Sigmoid colon (tissue), 7 donors: Measurements from ENCODE around the gene ENTPD5. TPM values are rescaled to one million over a fixed set of nuclear protein-coding genes. Genes with fewer than 3 reads are reported as not detected.

Experiments
- DNase-seq: peaks from one replicate; pipeline ENCODE4 v3.0.0-alpha.2; 2019
- H3K27ac ChIP-seq, 4 donors: fragments of 200-600 bp; sonication (generic); one replicate each; pipeline ENCODE4 v1.5.1; 2016 to 2019; ENCODE audit warnings: mild to moderate bottlenecking in 1 of 4
- H3K27me3 ChIP-seq, 3 donors: fragments of 200-600 bp; sonication (generic); one replicate each; pipeline ENCODE4 v1.5.1; 2019; ENCODE audit warnings: mild to moderate bottlenecking in 1 of 3
- H3K36me3 ChIP-seq, 4 donors: fragments of 200-600 bp; sonication (generic); one replicate each; pipeline ENCODE4 v1.5.1; 2016 to 2019
- H3K4me1 ChIP-seq, 4 donors: fragments of 200-600 bp; sonication (generic); one replicate each; pipeline ENCODE4 v1.5.1; 2017 to 2019
- H3K4me3 ChIP-seq, 4 donors: fragments of 200-600 bp; sonication (generic); one replicate each; pipeline ENCODE4 v1.5.1; 2017 to 2019; ENCODE audit warnings: mild to moderate bottlenecking in 2 of 4, moderate library complexity in 1 of 4
- H3K9me3 ChIP-seq, 4 donors: fragments of 200-600 bp in 3 of 4; sonication (generic) in 3 of 4; one replicate each; pipeline versions ENCODE4 v1.5.1 to v1.6.1; 2013 to 2019
- CTCF ChIP-seq, 4 experiments: fragments of 450-650 bp in 3 of 4; fragments of 200-600 bp in 1 of 4; IDR thresholded peaks; one replicate each; pipeline ENCODE4 v1.5.1; 2016 to 2019; ENCODE audit warnings: antibody characterized with exemption in 4 of 4, mild to moderate bottlenecking in 3 of 4, moderate library complexity in 2 of 4
- EP300 ChIP-seq, 4 donors: sonication (generic); formaldehyde crosslinking; IDR thresholded peaks; one replicate each; pipeline ENCODE4 v1.6.1; 2017; ENCODE audit warnings: antibody characterized with exemption in 4 of 4
- POLR2A ChIP-seq, 2 donors: fragments of 450-650 bp; IDR thresholded peaks; one replicate each; pipeline ENCODE4 v1.6.1; 2016; ENCODE audit warnings: antibody characterized with exemption in 2 of 2, mild to moderate bottlenecking in 2 of 2, moderate library complexity in 2 of 2
- POLR2AphosphoS5 ChIP-seq, 4 donors: sonication (generic); formaldehyde crosslinking; IDR thresholded peaks; one replicate each; pipeline ENCODE4 v1.6.1; 2017; ENCODE audit warnings: antibody characterized with exemption in 4 of 4
- WGBS, 2 donors: extraction: QIAGEN DNeasy Blood & Tissue Kit; methylation state at CpG; one replicate each; pipeline ENCODE4 v1.1.7; 2013; 5-methylcytosine and 5-hydroxymethylcytosine counted together
- intact Hi-C: fragments of 100-400 bp; cut with DNase I; formaldehyde crosslinking; loops from one replicate; pipeline ENCODE4 v1.15.1; 2023
- polyA plus RNA-seq, 3 donors: library from polyadenylated mRNA; stranded (reverse); fragments of 200-250 nt; gene quantifications; one replicate each; pipeline ENCODE4 v1.2.3, GENCODE V29; 2013
- total RNA-seq, 4 donors: library from RNA; depleted of rRNA; stranded (reverse); fragments of >200 nt; gene quantifications; one replicate each; pipeline ENCODE4 v1.1.0, GENCODE V29; 2016
- donor health status: healthy with polysubstance abuse.
- donor health status: Bipolar disorder and iron deficiency.
- donor health status: healthy.

ENTPD5 gene
- total and polyA plus RNA-seq, 7 donors: 8.0 to 35.5 (median 11.1) TPM

- Histone ChIP-seq H3K4me1 (no peaks in the 10 kb centered on the region), H3K4me3 (no peak overlapping the region), H3K27me3 (no peaks in the 10 kb centered on the region), H3K27ac (no peak overlapping the region), H3K9me3 (no peaks in the 10 kb centered on the region), H3K36me3 (peaks cover 6 to 100% (median 40%) of the 10 kb centered on the region in 4 donors)
- WGBS, 2 donors: 90 to 91% methylated on average over 2 of the region's 2 CpGs
- DNase-seq: no peak
- intact Hi-C loops: no loop called here
- TF ChIP-seq EP300 (IDR thresholded peaks at IDR 0.05) (no peak), CTCF (IDR thresholded peaks at IDR 0.05) (no peak), POLR2A (IDR thresholded peaks at IDR 0.05) (no peak), POLR2AphosphoS5 (IDR thresholded peaks at IDR 0.05) (no peak)
Observed at GRCh38 chr14:74062809-74063150, 43.7 kb upstream of the ENTPD5 start.

- DNase-seq: no peak
- no peaks in the 10 kb centered on the region for H3K27me3 ChIP-seq
- H3K36me3 ChIP-seq: peaks cover 0 to 24% (median 0%) of the 10 kb centered on the region in 4 donors
- WGBS, 2 donors: 65 to 84% methylated on average over 3 of the region's 3 CpGs
- no peaks in the 10 kb centered on the region for H3K4me1 ChIP-seq
- TF ChIP-seq POLR2AphosphoS5 (IDR thresholded peaks at IDR 0.05): no peak
- no peak for TF ChIP-seq POLR2A (IDR thresholded peaks at IDR 0.05)
- no peak for TF ChIP-seq EP300 (IDR thresholded peaks at IDR 0.05)
- no peak for TF ChIP-seq CTCF (IDR thresholded peaks at IDR 0.05)
- no peak overlapping the region for H3K4me3 ChIP-seq
- intact Hi-C loops: no loop called here
- H3K9me3 ChIP-seq: no peaks in the 10 kb centered on the region
- H3K27ac ChIP-seq: no peak overlapping the region
Observed at GRCh38 chr14:74049876-74050495, 30.9 kb upstream of the ENTPD5 start.

GRCh38 chr14:74048281-74048680 is 29.2 kb upstream of the ENTPD5 start:
- no peak for TF ChIP-seq POLR2AphosphoS5 (IDR thresholded peaks at IDR 0.05)
- no peak for TF ChIP-seq EP300 (IDR thresholded peaks at IDR 0.05)
- TF ChIP-seq CTCF (IDR thresholded peaks at IDR 0.05): no peak
- TF ChIP-seq POLR2A (IDR thresholded peaks at IDR 0.05): no peak
- H3K4me3 ChIP-seq: no peak overlapping the region
- H3K27ac ChIP-seq: no peak overlapping the region
- WGBS, 2 donors: 47 to 61% methylated on average over 3 of the region's 3 CpGs
- H3K27me3 ChIP-seq: no peaks in the 10 kb centered on the region
- peaks cover 0 to 24% (median 0%) of the 10 kb centered on the region in 4 donors for H3K36me3 ChIP-seq
- no peaks in the 10 kb centered on the region for H3K9me3 ChIP-seq
- no peaks in the 10 kb centered on the region for H3K4me1 ChIP-seq
- DNase-seq: no peak
- intact Hi-C loops: no loop called here

- Histone ChIP-seq H3K9me3 (no peaks in the 10 kb centered on the region), H3K36me3 (peaks cover 0 to 36% (median 0%) of the 10 kb centered on the region in 4 donors), H3K4me3 (no peak overlapping the region), H3K4me1 (no peaks in the 10 kb centered on the region), H3K27ac (no peak overlapping the region), H3K27me3 (no peaks in the 10 kb centered on the region)
- intact Hi-C loops: no loop called here
- 98 to 99% methylated on average over 4 of the region's 4 CpGs for WGBS, 2 donors
- no peak for DNase-seq
- no peak for TF ChIP-seq POLR2AphosphoS5 (IDR thresholded peaks at IDR 0.05)
- TF ChIP-seq POLR2A (IDR thresholded peaks at IDR 0.05): no peak
Observed at GRCh38 chr14:74045522-74045921, 26.4 kb upstream of the ENTPD5 start.

GRCh38 chr14:74042296-74042695 is 23.2 kb upstream of the ENTPD5 start:
- DNase-seq: no peak
- 30 to 73% methylated on average over 2 of the region's 2 CpGs for WGBS, 2 donors
- H3K27ac ChIP-seq: no peak overlapping the region
- H3K27me3 ChIP-seq: no peaks in the 10 kb centered on the region
- no peak for TF ChIP-seq POLR2AphosphoS5 (IDR thresholded peaks at IDR 0.05)
- no peak for TF ChIP-seq POLR2A (IDR thresholded peaks at IDR 0.05)
- TF ChIP-seq EP300 (IDR thresholded peaks at IDR 0.05): no peak
- no peak for TF ChIP-seq CTCF (IDR thresholded peaks at IDR 0.05)
- H3K36me3 ChIP-seq: peaks cover 0 to 25% (median 0%) of the 10 kb centered on the region in 4 donors
- intact Hi-C loops: no loop called here
- no peak overlapping the region for H3K4me3 ChIP-seq
- no peaks in the 10 kb centered on the region for H3K4me1 ChIP-seq
- no peaks in the 10 kb centered on the region for H3K9me3 ChIP-seq
